Gastrocnemius medialis (tissue), 4 donors: ENCODE measurements around the gene PAPSS2.

ENCODE experiments used
- CTCF ChIP-seq, 5 experiments: fragments of 450-650 bp in 3 of 5; fragments of 200-600 bp in 2 of 5; sonication (generic) in 2 of 5; IDR thresholded peaks in 4 of 5; conservative IDR thresholded peaks in 1 of 5; 1 replicate in 4 of 5; 2 replicates in 1 of 5; pipeline ENCODE4 v1.5.1; 2016 to 2019; ENCODE audit warnings: antibody characterized with exemption in 5 of 5, mild to moderate bottlenecking in 3 of 5, moderate library complexity in 3 of 5
- POLR2A ChIP-seq, 2 donors: fragments of 450-650 bp; IDR thresholded peaks; one replicate each; pipeline ENCODE4 v1.6.1; 2017; ENCODE audit warnings: antibody characterized with exemption in 2 of 2, mild to moderate bottlenecking in 2 of 2, moderate library complexity in 2 of 2

DNA sequence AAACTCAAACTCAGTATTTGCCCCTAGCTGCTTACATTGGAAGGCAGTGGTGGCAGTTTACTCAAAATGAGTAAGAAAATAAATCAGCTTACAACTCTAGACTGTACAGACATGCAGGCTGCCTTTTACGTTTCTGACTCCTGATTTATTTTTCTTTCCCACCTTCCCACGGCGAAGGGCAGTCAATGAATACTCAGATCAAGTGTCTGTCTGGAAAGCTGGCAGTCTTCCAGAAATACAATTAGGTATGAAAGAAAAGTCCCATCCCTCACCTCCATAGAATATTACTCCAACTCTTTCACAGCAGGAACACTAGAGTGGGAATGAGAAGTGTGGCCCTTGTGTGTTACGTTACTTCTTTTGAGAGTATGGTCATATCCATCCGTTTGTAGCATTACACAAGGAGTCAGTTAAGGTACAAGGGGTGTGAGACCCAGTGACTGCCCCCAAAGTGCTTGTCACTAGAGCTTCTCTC is 1.3 kb upstream of the PAPSS2 start:
- TF ChIP-seq CTCF (IDR thresholded peaks at IDR 0.05 in 4 of 5, conservative IDR thresholded peaks at IDR 0.05 in 1 of 5) (no peak), POLR2A (IDR thresholded peaks at IDR 0.05) (no peak)
